NOMO-1 (cell line): ENCODE results near the gene LPCAT3.

Source experiments
- DNase-seq, 2 experiments: peaks; one replicate each; lab custom pipeline; 2025; ENCODE audit not compliant: unreplicated experiment in 2 of 2; lab: John Stamatoyannopoulos, UW

LPCAT3 gene

DNA sequence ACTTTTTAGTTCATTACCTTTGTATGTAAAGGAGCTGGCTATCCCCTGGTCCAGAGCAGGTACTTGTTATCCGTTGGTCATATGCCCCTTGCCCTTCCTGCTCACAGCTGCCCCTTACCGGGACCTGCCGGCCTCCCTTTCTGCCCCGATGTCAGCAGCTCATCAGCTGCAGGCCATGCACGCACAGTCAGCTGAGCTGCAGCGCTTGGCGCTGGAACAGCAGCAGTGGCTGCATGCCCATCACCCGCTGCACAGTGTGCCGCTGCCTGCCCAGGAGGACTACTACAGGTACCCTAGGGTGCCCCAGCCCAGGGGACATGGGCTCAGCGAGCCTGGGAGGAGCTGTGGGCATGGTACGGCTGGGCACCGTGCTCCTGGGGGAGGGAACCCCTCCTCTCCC is 77.0 kb downstream of the LPCAT3 start:
- DNase-seq, result no peak

DNA sequence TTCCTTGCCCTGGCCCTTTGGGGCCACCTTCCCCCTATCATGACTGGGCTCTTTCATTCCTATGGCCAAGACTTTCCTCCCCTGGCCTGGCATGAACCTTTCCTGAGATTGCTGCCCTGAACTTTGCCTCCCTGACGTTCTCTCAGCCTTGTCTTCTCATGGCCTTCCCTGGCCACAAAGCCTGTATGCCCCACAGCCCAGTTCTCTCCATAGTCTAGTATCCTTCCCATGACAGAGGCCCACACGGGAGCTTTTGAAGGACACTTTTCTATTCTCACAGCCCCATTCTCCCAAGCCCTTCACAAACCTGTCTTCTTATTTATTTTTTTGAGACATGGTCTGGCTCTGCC is 79.1 kb downstream of the LPCAT3 start:
- no peak for DNase-seq

DNA sequence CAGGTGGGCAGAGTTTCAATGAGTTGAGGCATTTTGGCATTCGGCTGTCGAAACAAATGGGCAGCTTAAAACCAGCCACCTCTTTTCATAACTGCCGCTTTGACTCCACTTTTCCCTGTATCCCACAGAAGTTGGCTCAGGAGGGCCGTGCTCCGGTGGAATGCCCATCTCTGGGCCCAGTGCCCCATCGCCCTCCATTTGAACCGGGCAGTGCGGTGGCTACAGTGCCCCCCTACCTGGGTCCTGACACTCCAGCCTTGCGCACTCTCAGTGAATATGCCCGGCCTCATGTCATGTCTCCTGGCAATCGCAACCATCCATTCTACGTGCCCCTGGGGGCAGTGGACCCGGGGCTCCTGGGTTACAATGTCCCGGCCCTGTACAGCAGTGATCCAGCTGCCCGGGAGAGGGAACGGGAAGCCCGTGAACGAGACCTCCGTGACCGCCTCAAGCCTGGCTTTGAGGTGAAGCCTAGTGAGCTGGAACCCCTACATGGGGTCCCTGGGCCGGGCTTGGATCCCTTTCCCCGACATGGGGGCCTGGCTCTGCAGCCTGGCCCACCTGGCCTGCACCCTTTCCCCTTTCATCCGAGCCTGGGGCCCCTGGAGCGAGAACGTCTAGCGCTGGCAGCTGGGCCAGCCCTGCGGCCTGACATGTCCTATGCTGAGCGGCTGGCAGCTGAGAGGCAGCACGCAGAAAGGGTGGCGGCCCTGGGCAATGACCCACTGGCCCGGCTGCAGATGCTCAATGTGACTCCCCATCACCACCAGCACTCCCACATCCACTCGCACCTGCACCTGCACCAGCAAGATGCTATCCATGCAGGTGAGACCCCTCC is 79.7 kb downstream of the LPCAT3 start:
- no peak for DNase-seq

DNA sequence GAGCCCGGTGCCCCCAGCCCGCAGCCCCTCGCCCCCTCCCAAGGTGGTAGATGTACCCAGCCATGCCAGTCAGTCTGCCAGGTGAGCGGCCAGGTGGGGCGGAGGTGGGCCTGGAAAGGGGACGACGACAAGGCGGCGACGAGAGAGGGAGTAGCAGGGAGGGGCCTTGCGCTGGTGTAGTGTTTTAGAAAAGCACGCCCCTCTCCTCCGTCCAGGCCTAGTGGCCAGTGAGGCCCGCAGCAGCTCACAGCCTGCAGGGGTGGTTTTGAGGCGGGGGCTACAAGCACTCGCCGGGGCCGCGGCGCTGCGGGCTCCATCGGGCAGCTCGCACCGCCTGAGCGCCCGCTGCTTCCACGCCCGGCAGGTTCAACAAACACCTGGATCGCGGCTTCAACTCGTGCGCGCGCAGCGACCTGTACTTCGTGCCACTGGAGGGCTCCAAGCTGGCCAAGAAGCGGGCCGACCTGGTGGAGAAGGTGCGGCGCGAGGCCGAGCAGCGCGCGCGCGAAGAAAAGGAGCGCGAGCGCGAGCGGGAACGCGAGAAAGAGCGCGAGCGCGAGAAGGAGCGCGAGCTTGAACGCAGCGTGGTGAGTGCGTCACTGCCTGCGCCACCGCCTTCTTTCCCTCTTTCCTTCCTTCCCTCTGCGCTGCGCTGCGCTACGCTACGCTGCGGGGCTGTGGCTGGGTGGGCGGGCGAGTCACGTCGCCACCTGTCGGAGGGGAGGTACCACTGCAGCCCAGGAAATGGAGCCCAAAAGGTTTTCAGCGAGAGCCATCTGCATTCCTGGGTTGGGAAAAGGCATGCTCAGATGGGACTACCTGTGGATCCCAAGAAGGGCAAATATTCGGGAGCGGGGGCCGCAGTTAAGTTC is 80.6 kb downstream of the LPCAT3 start:
- DNase-seq, result peak; percentile 96 to 97

DNA sequence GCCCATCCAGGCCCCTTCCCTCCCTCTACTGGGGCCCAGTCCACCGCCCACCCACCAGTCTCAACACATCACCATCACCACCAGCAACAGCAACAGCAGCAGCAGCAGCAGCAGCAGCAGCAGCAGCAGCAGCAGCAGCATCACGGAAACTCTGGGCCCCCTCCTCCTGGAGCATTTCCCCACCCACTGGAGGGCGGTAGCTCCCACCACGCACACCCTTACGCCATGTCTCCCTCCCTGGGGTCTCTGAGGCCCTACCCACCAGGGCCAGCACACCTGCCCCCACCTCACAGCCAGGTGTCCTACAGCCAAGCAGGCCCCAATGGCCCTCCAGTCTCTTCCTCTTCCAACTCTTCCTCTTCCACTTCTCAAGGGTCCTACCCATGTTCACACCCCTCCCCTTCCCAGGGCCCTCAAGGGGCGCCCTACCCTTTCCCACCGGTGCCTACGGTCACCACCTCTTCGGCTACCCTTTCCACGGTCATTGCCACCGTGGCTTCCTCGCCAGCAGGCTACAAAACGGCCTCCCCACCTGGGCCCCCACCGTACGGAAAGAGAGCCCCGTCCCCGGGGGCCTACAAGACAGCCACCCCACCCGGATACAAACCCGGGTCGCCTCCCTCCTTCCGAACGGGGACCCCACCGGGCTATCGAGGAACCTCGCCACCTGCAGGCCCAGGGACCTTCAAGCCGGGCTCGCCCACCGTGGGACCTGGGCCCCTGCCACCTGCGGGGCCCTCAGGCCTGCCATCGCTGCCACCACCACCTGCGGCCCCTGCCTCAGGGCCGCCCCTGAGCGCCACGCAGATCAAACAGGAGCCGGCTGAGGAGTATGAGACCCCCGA is 81.4 kb downstream of the LPCAT3 start:
- no peak for DNase-seq

DNA sequence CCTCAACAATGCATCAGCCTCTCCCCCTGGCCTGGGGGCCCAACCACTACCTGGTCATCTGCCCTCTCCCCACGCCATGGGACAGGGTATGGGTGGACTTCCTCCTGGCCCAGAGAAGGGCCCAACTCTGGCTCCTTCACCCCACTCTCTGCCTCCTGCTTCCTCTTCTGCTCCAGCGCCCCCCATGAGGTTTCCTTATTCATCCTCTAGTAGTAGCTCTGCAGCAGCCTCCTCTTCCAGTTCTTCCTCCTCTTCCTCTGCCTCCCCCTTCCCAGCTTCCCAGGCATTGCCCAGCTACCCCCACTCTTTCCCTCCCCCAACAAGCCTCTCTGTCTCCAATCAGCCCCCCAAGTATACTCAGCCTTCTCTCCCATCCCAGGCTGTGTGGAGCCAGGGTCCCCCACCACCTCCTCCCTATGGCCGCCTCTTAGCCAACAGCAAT is 82.1 kb downstream of the LPCAT3 start:
- DNase-seq, result no peak

DNA sequence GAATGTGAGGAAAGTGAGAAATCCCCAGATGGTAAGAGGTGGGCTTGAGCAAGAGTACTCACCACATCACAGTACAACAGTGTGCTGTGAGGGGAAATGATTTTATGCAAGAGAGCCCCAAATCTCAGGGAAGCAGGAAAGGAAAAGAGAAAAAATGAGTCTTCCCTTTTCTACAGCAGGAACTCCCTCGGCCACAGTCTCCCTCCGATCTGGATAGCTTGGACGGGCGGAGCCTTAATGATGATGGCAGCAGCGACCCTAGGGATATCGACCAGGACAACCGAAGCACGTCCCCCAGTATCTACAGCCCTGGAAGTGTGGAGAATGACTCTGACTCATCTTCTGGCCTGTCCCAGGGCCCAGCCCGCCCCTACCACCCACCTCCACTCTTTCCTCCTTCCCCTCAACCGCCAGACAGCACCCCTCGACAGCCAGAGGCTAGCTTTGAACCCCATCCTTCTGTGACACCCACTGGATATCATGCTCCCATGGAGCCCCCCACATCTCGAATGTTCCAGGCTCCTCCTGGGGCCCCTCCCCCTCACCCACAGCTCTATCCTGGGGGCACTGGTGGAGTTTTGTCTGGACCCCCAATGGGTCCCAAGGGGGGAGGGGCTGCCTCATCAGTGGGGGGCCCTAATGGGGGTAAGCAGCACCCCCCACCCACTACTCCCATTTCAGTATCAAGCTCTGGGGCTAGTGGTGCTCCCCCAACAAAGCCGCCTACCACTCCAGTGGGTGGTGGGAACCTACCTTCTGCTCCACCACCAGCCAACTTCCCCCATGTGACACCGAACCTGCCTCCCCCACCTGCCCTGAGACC is 82.7 kb downstream of the LPCAT3 start:
- no peak for DNase-seq

DNA sequence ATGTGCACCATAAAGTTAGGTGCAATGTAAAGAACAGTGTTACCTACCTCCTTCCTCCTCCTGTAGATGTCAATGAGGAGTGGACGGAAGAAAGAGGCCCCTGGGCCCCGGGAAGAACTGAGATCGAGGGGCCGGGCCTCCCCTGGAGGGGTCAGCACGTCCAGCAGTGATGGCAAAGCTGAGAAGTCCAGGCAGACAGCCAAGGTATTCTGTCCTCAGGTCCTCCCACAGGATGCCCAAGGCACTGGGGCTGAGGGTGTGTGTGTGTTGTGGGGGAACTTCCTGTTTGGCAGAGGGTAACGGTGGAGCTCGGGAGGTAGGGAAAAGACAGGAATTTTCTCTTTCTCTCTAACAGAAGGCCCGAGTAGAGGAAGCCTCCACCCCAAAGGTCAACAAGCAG is 84.2 kb downstream of the LPCAT3 start:
- no peak for DNase-seq

DNA sequence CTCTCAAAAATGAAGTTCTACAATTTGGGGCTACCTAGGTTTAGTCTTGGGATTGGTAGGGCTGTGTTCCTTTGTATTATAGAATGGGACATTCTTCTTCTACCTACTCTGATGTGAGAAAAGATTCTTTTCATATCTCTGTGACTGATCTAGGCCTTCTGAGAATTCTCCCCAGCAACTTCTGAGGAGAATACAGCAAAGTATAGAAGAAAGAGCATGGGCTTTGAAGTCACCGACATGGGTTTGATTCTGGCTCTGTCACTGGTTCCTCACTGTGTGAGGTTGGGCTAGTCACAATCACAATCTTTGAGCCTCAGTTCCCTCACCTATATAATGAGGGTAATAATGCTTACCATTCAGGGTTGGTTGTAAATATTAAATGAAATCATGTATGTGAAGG is 85.5 kb downstream of the LPCAT3 start:
- DNase-seq, result no peak

DNA sequence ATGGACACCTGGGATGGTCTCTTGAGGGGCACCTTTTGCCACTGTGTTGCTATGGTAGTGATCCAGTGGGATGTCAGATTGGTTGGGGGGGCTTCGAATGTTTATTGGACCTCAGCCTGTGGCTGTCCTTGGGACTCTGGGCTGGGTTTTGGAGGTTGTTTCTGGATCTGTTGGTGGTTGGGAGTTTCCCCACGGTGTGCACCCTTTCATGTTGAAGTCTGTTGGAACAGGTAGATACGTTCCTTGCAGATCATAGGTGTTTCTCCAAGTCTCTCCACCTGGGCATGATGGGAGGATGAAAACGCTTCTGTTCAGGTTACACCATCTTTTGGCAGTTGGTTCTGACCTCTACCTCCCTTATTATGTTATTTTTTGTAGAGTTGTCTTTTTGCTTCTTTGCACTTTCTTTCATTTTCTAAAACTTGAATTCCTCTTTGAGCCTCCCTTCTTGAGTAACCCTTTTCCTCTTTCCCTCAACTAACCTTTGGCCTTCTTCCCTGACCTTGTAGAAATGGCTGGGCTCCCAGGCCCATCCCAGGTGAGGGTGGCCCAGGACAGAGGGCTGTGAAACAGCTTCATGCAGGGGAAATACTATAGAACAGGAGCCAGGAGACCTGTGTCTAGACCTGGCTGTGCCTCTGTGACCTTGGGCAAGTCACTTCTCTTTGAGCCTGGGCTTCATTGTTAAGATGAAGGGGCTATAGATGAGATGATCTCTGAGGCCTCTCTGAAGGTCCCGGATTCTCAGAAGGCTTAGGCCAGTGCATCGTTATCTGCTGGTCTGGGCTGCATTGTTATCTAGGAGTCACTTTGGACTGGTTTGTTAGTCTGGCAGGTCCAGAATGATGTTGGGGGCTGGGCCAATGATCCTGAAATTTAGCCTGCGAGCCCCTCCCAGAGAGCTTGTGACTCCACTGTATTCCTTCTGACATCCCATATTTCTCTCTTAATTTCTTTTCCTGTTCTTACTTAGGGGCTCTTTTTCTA is 88.5 kb downstream of the LPCAT3 start:
- no peak for DNase-seq

DNA sequence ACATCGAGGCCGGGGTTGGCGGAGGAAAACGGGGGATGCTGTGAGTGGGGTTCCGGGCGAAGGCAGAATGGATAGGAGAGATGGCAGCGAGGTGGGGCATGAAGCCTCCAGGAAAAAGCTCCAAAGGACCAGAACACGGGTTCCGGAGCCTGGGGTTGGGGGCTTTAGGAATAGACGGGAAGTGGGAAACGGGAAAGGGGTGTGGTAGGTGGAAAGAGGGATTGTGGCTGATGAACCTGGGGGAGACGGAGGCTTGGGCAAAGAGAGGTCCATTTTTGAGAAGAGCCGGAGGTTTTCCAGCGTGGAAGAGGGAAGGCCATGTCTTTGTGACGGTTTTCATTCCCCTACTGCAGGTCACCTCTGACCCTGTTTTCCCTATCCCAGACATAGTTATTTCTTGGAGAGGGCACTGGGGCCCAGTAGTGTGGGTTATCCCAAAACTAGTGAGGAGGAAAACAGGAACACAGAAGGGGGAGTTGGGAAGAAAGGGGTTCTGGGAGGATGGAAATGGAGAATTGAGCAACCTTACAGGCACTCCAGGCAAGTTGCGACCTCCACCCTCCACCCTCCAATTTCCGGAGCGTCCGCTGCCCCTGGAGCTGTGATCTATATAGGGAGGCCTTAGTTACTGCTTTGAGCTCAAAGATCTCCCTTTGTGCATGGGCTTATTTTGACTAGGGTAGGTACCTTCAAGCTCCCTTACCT is 89.4 kb downstream of the LPCAT3 start:
- DNase-seq, result no peak

DNA sequence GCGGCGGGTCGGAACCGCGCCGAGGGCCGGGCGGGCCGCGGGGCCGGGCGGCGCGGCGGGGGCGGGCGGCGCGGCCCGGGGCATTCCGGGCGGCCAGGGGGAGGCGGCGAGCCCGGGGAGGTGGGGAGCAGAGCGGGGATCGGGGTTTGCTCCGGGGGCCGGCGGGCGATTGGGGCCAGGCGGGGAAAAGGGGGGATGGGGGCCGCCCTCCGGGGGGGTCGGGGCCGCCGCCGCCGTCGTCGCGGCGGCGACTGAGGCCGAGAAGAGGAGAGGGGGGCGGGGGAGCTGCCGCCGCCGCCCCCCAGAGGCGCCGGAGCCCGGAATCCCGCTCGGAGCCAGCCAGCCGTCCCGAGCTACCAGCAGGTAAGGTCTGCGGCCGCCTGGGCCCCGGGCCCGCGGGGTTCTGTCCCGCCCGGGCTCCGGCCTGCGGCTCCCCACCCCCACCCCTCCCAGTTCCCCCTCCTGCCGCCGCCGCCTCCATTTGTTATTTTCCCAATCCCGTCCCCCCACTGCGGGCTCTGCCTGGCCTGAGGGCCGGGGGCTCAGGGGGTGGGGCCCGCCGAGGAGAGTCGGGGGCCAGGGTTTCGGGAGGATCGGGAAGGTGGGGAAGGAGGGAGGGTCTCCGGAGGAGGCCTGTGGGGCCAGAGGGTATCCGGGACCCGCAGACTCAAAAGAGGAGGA is 90.1 kb downstream of the LPCAT3 start:
- no peak for DNase-seq

DNA sequence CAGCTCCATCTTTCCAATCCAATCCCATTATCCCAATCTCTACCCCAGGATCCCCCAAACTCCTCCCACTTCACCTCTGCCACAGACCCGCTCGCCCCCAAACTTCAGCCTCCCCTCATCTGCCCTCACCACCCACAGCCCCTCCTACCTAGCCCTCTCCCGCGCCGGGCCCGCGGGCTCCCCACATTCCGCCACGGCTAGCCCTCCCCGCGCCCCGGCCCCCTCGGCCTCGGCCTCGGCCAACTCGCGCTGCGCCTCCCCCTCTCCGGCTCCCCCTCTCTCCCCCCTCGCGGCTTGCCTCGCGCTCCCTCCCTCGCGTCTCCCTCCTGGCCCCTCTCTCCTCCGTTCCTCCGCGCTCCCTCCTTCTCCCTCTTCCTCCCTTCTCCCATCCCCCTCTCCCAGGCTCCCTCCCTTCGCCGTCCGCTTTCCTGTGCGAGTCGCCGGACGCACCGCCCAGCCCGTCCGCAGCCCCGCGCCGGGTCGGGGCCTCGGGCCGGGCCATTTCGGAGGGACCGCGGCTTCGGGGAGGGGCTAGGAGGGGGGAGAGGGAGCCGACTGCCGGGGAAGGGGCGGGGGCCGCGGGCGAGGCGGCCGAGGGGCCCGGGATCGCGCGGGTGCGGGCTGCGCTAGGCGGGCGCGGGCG is 90.8 kb downstream of the LPCAT3 start, which contains the start of gene ATN1:
ATN1 (plus strand) TSS at position 581 of the 643 bp plus-strand sequence. CDS start 6,043 bp downstream, outside the sequence.
- DNase-seq, result peak in 1 of 2 experiments; percentile 26
